Measurements from ENCODE around the gene ZNF280B.

The ZNF280B gene

GRCh38 chr22:22508274-22509176 is at the start of gene ZNF280B:
TSS of gene ZNF280B (minus strand) at chr22:22508742. CDS start at chr22:22489398, 19,344 bp downstream.
- DNase-seq, result peak; percentile 78

GRCh38 chr22:22556995-22557925 is 48.7 kb upstream of the ZNF280B start:
- DNase-seq, result peak; percentile 84

GRCh38 chr22:22556578-22556977 is 48.0 kb upstream of the ZNF280B start:
- DNase-seq, result no peak

GRCh38 chr22:22555596-22555995 is 47.1 kb upstream of the ZNF280B start:
- DNase-seq, result no peak

- DNase-seq, result no peak
Observed at GRCh38 chr22:22554587-22555284, 46.2 kb upstream of the ZNF280B start.

- no peak for DNase-seq
Observed at GRCh38 chr22:22553735-22554586, 45.4 kb upstream of the ZNF280B start.

GRCh38 chr22:22553141-22553540 is 44.6 kb upstream of the ZNF280B start:
- no peak for DNase-seq

GRCh38 chr22:22552630-22553029 is 44.1 kb upstream of the ZNF280B start:
- DNase-seq, result no peak

- DNase-seq, result no peak
Observed at GRCh38 chr22:22550789-22551434, 42.4 kb upstream of the ZNF280B start.

GRCh38 chr22:22548910-22549309 is 40.4 kb upstream of the ZNF280B start:
- no peak for DNase-seq

GRCh38 chr22:22548317-22548716 is 39.8 kb upstream of the ZNF280B start:
- DNase-seq, result no peak

- DNase-seq, result no peak
Observed at GRCh38 chr22:22547692-22548300, 39.3 kb upstream of the ZNF280B start.

GRCh38 chr22:22547226-22547625 is 38.7 kb upstream of the ZNF280B start:
- DNase-seq, result no peak

- no peak for DNase-seq
Observed at GRCh38 chr22:22546490-22546889, 37.9 kb upstream of the ZNF280B start.

GRCh38 chr22:22545084-22545483 is 36.5 kb upstream of the ZNF280B start:
- DNase-seq, result no peak

GRCh38 chr22:22538226-22538989 is 29.9 kb upstream of the ZNF280B start:
- DNase-seq, result no peak

- no peak for DNase-seq
Observed at GRCh38 chr22:22536916-22537315, 28.4 kb upstream of the ZNF280B start.

GRCh38 chr22:22536515-22536914 is 28.0 kb upstream of the ZNF280B start:
- no peak for DNase-seq

- DNase-seq, result no peak
Observed at GRCh38 chr22:22535662-22536061, 27.1 kb upstream of the ZNF280B start.

All from NCI-H1105 treated with DMSO at 0.1 percent for 48 hours (cell line).